ENCODE results near the gene NDUFS6. TPM values are rescaled to one million over a fixed set of nuclear protein-coding genes. Genes with fewer than 3 reads are reported as not detected.

The NDUFS6 gene
- total RNA-seq, 1 experiment from 2014 or later: 72.8 TPM

DNA sequence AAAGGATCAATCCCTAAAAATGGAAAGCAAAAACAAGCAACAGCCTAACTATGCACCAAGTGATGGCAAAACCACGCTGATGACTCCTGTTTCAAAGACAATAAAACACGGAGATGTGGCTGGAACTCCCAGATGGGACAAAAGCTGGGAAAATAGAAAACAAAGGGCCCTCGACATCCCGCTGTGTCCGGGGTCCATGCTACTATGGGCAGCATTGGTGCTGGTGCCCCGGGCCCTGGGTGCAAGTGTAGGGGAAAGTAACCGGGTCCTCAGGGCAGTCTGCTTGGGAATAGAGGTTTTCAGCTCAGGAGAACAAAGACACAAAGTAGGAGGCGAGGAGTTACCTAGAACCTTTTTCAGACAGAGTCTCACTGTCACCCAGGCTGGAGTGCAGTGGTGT, 47.7 kb upstream of the NDUFS6 start:
- ChIA-PET CTCF (no interaction called here), POLR2A (ENCODE audit: low non-redundant PET) (no interaction called here)
- TF ChIP-seq EZH2 (IDR thresholded peaks at IDR 0.05; ENCODE audit: borderline replicate concordance, low read depth, low read length, poor library complexity, severe bottlenecking): no peak
- TF ChIP-seq, protein P1, sequence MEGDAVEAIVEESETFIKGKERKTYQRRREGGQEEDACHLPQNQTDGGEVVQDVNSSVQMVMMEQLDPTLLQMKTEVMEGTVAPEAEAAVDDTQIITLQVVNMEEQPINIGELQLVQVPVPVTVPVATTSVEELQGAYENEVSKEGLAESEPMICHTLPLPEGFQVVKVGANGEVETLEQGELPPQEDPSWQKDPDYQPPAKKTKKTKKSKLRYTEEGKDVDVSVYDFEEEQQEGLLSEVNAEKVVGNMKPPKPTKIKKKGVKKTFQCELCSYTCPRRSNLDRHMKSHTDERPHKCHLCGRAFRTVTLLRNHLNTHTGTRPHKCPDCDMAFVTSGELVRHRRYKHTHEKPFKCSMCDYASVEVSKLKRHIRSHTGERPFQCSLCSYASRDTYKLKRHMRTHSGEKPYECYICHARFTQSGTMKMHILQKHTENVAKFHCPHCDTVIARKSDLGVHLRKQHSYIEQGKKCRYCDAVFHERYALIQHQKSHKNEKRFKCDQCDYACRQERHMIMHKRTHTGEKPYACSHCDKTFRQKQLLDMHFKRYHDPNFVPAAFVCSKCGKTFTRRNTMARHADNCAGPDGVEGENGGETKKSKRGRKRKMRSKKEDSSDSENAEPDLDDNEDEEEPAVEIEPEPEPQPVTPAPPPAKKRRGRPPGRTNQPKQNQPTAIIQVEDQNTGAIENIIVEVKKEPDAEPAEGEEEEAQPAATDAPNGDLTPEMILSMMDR (conservative IDR thresholded peaks at IDR 0.05; ENCODE audit: low read depth, low read length): no peak
- intact Hi-C loops (cut with micrococcal nuclease; ENCODE audit: unreplicated experiment): no loop called here
- Histone ChIP-seq H3K36me3 (ENCODE audit: insufficient read depth, low read length, poor library complexity, severe bottlenecking) (no peaks in the 10 kb centered on the region), H3K9me3 (ENCODE audit: low read depth, low read length, poor library complexity, severe bottlenecking) (no peaks in the 10 kb centered on the region), H3K4me1 (ENCODE audit: insufficient read depth, low read length, poor library complexity, severe bottlenecking) (no peaks in the 10 kb centered on the region), H3K4me3 (ENCODE audit: low read depth, low read length, poor library complexity, severe bottlenecking) (no peak overlapping the region), H3K27ac (ENCODE audit: low read depth, low read length, poor library complexity, severe bottlenecking) (no peak overlapping the region), H3K27me3 (replicated peaks; ENCODE audit: insufficient read depth, low read depth, low read length, poor library complexity) (peaks cover 70% of the 10 kb centered on the region)
- BruUV-seq (replicated peaks): no TSS peak
- no peak for DNase-seq (ENCODE audit: low spot score)

DNA sequence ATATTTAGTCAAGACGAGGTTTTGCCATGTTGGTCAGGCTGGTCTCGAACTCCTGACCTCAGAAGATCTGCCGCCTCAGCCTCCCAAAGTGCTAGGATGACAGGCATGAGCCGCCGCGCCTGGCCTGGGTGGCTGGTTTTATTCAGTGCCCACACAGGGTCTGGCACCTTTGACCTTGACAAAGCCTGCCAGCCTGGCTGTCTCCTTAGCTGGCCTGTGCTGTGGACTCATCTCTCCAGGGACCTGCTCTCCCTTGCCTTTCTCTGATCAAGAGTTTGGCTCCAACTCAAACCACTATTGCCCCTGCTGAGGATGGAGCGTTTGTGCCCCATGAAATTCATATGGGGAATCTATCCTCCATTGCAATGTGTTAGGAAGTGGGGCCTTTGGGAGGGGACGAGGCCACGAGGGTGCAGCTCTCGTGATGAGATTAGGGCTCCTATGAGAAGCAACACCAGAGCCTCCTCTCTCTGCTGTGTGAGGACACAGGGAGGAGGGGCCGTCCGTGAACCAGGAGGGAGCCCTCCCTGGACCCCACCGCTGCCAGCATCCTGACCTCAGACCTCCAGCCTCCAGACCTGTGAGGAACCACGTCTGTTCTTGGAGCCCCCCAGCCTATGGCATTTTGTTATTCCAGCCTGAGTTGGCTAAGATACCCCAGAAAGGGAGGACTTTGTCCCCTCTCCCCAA, 46.5 kb upstream of the NDUFS6 start:
- intact Hi-C loops (cut with micrococcal nuclease; ENCODE audit: unreplicated experiment): no loop called here
- no TSS peak for BruUV-seq (replicated peaks)

DNA sequence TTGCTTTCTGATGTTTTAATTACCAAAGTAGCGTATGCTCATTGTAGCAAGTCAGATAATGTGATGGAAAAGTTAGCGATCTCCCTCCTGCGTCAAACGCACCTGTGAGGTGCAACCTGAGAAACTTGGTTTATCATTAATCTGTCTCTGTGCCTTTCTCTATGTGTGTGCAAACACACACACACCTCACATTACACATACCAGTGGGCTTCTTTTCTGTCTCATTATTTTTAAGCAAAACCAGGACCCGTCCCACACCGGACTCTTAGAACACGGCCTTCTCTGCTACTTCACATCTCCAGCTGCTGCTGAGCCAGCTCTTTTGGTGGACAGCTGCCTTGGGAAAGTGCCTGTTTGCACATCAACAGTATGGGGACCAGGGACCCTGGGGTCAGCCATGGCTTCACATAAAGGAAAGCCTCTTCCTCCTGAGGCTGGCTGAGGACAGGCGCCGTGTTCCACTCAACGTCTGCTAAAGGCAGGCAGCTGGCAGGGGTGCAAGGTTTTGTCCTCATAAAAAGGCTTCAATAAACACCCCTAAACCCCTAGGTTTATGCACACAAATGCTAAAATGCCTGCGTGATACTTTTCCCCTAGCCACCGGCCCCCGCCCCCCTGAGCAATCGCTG, 45.8 kb upstream of the NDUFS6 start:
- intact Hi-C loops (cut with micrococcal nuclease; ENCODE audit: unreplicated experiment): no loop called here
- no peak for TF ChIP-seq EZH2 (IDR thresholded peaks at IDR 0.05; ENCODE audit: borderline replicate concordance, low read depth, low read length, poor library complexity, severe bottlenecking)
- H3K36me3 ChIP-seq (ENCODE audit: insufficient read depth, low read length, poor library complexity, severe bottlenecking): no peaks in the 10 kb centered on the region
- BruUV-seq (replicated peaks): no TSS peak
- no peak overlapping the region for H3K4me3 ChIP-seq (ENCODE audit: low read depth, low read length, poor library complexity, severe bottlenecking)
- CTCF ChIA-PET: no interaction called here
- POLR2A ChIA-PET (ENCODE audit: low non-redundant PET): no interaction called here
- H3K27me3 ChIP-seq (replicated peaks; ENCODE audit: insufficient read depth, low read depth, low read length, poor library complexity): peaks cover 65% of the 10 kb centered on the region
- no peaks in the 10 kb centered on the region for H3K4me1 ChIP-seq (ENCODE audit: insufficient read depth, low read length, poor library complexity, severe bottlenecking)
- DNase-seq (ENCODE audit: low spot score): no peak
- H3K9me3 ChIP-seq (ENCODE audit: low read depth, low read length, poor library complexity, severe bottlenecking): no peaks in the 10 kb centered on the region
- H3K27ac ChIP-seq (ENCODE audit: low read depth, low read length, poor library complexity, severe bottlenecking): no peak overlapping the region

More for the DNA sequence above, 46.5 kb upstream of the NDUFS6 start:
- POLR2A ChIA-PET (ENCODE audit: low non-redundant PET): no interaction called here
- Histone ChIP-seq H3K27me3 (replicated peaks; ENCODE audit: insufficient read depth, low read depth, low read length, poor library complexity) (peaks cover 64% of the 10 kb centered on the region), H3K9me3 (ENCODE audit: low read depth, low read length, poor library complexity, severe bottlenecking) (no peaks in the 10 kb centered on the region), H3K4me3 (ENCODE audit: low read depth, low read length, poor library complexity, severe bottlenecking) (no peak overlapping the region), H3K27ac (ENCODE audit: low read depth, low read length, poor library complexity, severe bottlenecking) (no peak overlapping the region), H3K36me3 (ENCODE audit: insufficient read depth, low read length, poor library complexity, severe bottlenecking) (no peaks in the 10 kb centered on the region), H3K4me1 (ENCODE audit: insufficient read depth, low read length, poor library complexity, severe bottlenecking) (no peaks in the 10 kb centered on the region)
- TF ChIP-seq EZH2 (IDR thresholded peaks at IDR 0.05; ENCODE audit: borderline replicate concordance, low read depth, low read length, poor library complexity, severe bottlenecking): no peak
- TF ChIP-seq, protein P1 (conservative IDR thresholded peaks at IDR 0.05; ENCODE audit: low read depth, low read length): no peak
- CTCF ChIA-PET: no interaction called here
- DNase-seq (ENCODE audit: low spot score): no peak
